ENCODE results near the gene CDKN1C.

CDKN1C gene

GRCh38 chr11:2929531-2929949 lies 44.0 kb upstream of the CDKN1C start:
- no peaks in the 10 kb centered on the region for H3K9me3 ChIP-seq (ENCODE audit: control insufficient read depth, low read length)
- no peaks in the 10 kb centered on the region for H3K36me3 ChIP-seq (ENCODE audit: control insufficient read depth, insufficient read depth, low read length)
- WGBS, 2 experiments = 3% methylated on average over 48 of the region's 48 CpGs
- H3K27ac ChIP-seq (ENCODE audit: insufficient read depth, low read depth, low read length, poor library complexity, severe bottlenecking) = no peak overlapping the region
- H3K4me3 ChIP-seq (ENCODE audit: insufficient read depth, low read depth, low read length) = no peak overlapping the region
- H3K27me3 ChIP-seq (ENCODE audit: control insufficient read depth, insufficient read depth, low read length, poor library complexity, severe bottlenecking) = peaks cover 62% of the 10 kb centered on the region
- H3K4me1 ChIP-seq (ENCODE audit: control insufficient read depth, insufficient read depth, low read length) = peaks cover 18% of the 10 kb centered on the region

- Histone ChIP-seq H3K36me3 (ENCODE audit: control insufficient read depth, insufficient read depth, low read length) (no peaks in the 10 kb centered on the region), H3K27me3 (ENCODE audit: control insufficient read depth, insufficient read depth, low read length, poor library complexity, severe bottlenecking) (peaks cover 62% of the 10 kb centered on the region), H3K4me1 (ENCODE audit: control insufficient read depth, insufficient read depth, low read length) (peaks cover 18% of the 10 kb centered on the region), H3K9me3 (ENCODE audit: control insufficient read depth, low read length) (no peaks in the 10 kb centered on the region), H3K27ac (ENCODE audit: insufficient read depth, low read depth, low read length, poor library complexity, severe bottlenecking) (no peak within 1 kb of the TSS), H3K4me3 (ENCODE audit: insufficient read depth, low read depth, low read length) (peak within 1 kb of the TSS; percentile 40)
- WGBS, 2 experiments = 1% methylated on average over 113 of the region's 113 CpGs
Observed at GRCh38 chr11:2928605-2929530, 43.3 kb upstream of the CDKN1C start, which contains the start of gene PHLDA2. Gene PHLDA2, minus strand, starts transcription at chr11:2929420. Its CDS starts 56 bp downstream, at chr11:2929364.

- WGBS, 2 experiments = 31 to 33% methylated on average over 25 of the region's 25 CpGs
- peaks cover 18% of the 10 kb centered on the region for H3K4me1 ChIP-seq (ENCODE audit: control insufficient read depth, insufficient read depth, low read length)
- H3K27me3 ChIP-seq (ENCODE audit: control insufficient read depth, insufficient read depth, low read length, poor library complexity, severe bottlenecking) = peaks cover 61% of the 10 kb centered on the region
- peak overlapping the region; percentile 40 for H3K4me3 ChIP-seq (ENCODE audit: insufficient read depth, low read depth, low read length)
- H3K9me3 ChIP-seq (ENCODE audit: control insufficient read depth, low read length) = no peaks in the 10 kb centered on the region
- no peak overlapping the region for H3K27ac ChIP-seq (ENCODE audit: insufficient read depth, low read depth, low read length, poor library complexity, severe bottlenecking)
- no peaks in the 10 kb centered on the region for H3K36me3 ChIP-seq (ENCODE audit: control insufficient read depth, insufficient read depth, low read length)
Observed at GRCh38 chr11:2927851-2928604, 42.5 kb upstream of the CDKN1C start.

GRCh38 chr11:2927121-2927800 lies 41.7 kb upstream of the CDKN1C start:
- H3K36me3 ChIP-seq (ENCODE audit: control insufficient read depth, insufficient read depth, low read length) = no peaks in the 10 kb centered on the region
- peaks cover 57% of the 10 kb centered on the region for H3K27me3 ChIP-seq (ENCODE audit: control insufficient read depth, insufficient read depth, low read length, poor library complexity, severe bottlenecking)
- H3K4me1 ChIP-seq (ENCODE audit: control insufficient read depth, insufficient read depth, low read length) = peaks cover 18% of the 10 kb centered on the region
- H3K4me3 ChIP-seq (ENCODE audit: insufficient read depth, low read depth, low read length) = no peak overlapping the region
- H3K9me3 ChIP-seq (ENCODE audit: control insufficient read depth, low read length) = no peaks in the 10 kb centered on the region
- no peak overlapping the region for H3K27ac ChIP-seq (ENCODE audit: insufficient read depth, low read depth, low read length, poor library complexity, severe bottlenecking)
- 88 to 91% methylated on average over 12 of the region's 12 CpGs for WGBS, 2 experiments

GRCh38 chr11:2926611-2927051 lies 41.1 kb upstream of the CDKN1C start:
- 89% methylated on average over 11 of the region's 11 CpGs for WGBS, 2 experiments
- H3K4me1 ChIP-seq (ENCODE audit: control insufficient read depth, insufficient read depth, low read length) = peaks cover 18% of the 10 kb centered on the region
- H3K9me3 ChIP-seq (ENCODE audit: control insufficient read depth, low read length) = no peaks in the 10 kb centered on the region
- H3K36me3 ChIP-seq (ENCODE audit: control insufficient read depth, insufficient read depth, low read length) = no peaks in the 10 kb centered on the region
- H3K27ac ChIP-seq (ENCODE audit: insufficient read depth, low read depth, low read length, poor library complexity, severe bottlenecking) = no peak overlapping the region
- peaks cover 55% of the 10 kb centered on the region for H3K27me3 ChIP-seq (ENCODE audit: control insufficient read depth, insufficient read depth, low read length, poor library complexity, severe bottlenecking)
- H3K4me3 ChIP-seq (ENCODE audit: insufficient read depth, low read depth, low read length) = no peak overlapping the region

GRCh38 chr11:2924821-2925675 lies 39.5 kb upstream of the CDKN1C start:
- no peak overlapping the region for H3K4me3 ChIP-seq (ENCODE audit: insufficient read depth, low read depth, low read length)

GRCh38 chr11:2924381-2924780 lies 38.8 kb upstream of the CDKN1C start:
- Histone ChIP-seq H3K4me1 (ENCODE audit: control insufficient read depth, insufficient read depth, low read length) (peaks cover 13% of the 10 kb centered on the region), H3K36me3 (ENCODE audit: control insufficient read depth, insufficient read depth, low read length) (no peaks in the 10 kb centered on the region), H3K27me3 (ENCODE audit: control insufficient read depth, insufficient read depth, low read length, poor library complexity, severe bottlenecking) (peaks cover 33% of the 10 kb centered on the region), H3K4me3 (ENCODE audit: insufficient read depth, low read depth, low read length) (no peak overlapping the region), H3K9me3 (ENCODE audit: control insufficient read depth, low read length) (no peaks in the 10 kb centered on the region), H3K27ac (ENCODE audit: insufficient read depth, low read depth, low read length, poor library complexity, severe bottlenecking) (no peak overlapping the region)
- WGBS, 2 experiments = 91 to 93% methylated on average over 10 of the region's 10 CpGs

More at GRCh38 chr11:2924821-2925675, 39.5 kb upstream of the CDKN1C start:
- no peak overlapping the region for H3K27ac ChIP-seq (ENCODE audit: insufficient read depth, low read depth, low read length, poor library complexity, severe bottlenecking)
- 90 to 91% methylated on average over 30 of the region's 30 CpGs for WGBS, 2 experiments
- H3K27me3 ChIP-seq (ENCODE audit: control insufficient read depth, insufficient read depth, low read length, poor library complexity, severe bottlenecking) = peaks cover 39% of the 10 kb centered on the region
- H3K4me1 ChIP-seq (ENCODE audit: control insufficient read depth, insufficient read depth, low read length) = peaks cover 13% of the 10 kb centered on the region
- H3K9me3 ChIP-seq (ENCODE audit: control insufficient read depth, low read length) = no peaks in the 10 kb centered on the region
- H3K36me3 ChIP-seq (ENCODE audit: control insufficient read depth, insufficient read depth, low read length) = no peaks in the 10 kb centered on the region

- Histone ChIP-seq H3K4me1 (ENCODE audit: control insufficient read depth, insufficient read depth, low read length) (peaks cover 13% of the 10 kb centered on the region), H3K9me3 (ENCODE audit: control insufficient read depth, low read length) (no peaks in the 10 kb centered on the region), H3K4me3 (ENCODE audit: insufficient read depth, low read depth, low read length) (no peak overlapping the region), H3K27me3 (ENCODE audit: control insufficient read depth, insufficient read depth, low read length, poor library complexity, severe bottlenecking) (peaks cover 26% of the 10 kb centered on the region), H3K36me3 (ENCODE audit: control insufficient read depth, insufficient read depth, low read length) (no peaks in the 10 kb centered on the region), H3K27ac (ENCODE audit: insufficient read depth, low read depth, low read length, poor library complexity, severe bottlenecking) (no peak overlapping the region)
- WGBS, 2 experiments = 93 to 94% methylated on average over 22 of the region's 22 CpGs
Observed at GRCh38 chr11:2923446-2924375, 38.1 kb upstream of the CDKN1C start.

All from ectodermal cell (in vitro differentiated cells).